Thymus (tissue), 11 donors: Measurements from ENCODE around the gene NINJ1. TPM values are rescaled to one million over a fixed set of nuclear protein-coding genes. Genes with fewer than 3 reads are reported as not detected.

Experiments used
- DNase-seq, 9 donors: peaks; one replicate each; pipeline ENCODE4 v3.0.0-alpha.2; 2013; ENCODE audit warnings: low spot score in 9 of 9, low read depth in 6 of 9, missing footprints in 1 of 9
- H3K27ac ChIP-seq, 2 donors: one replicate each; pipeline ENCODE4 v1.5.1; 2013; ENCODE audit warnings: control low read depth in 1 of 2, low read depth in 1 of 2, low read length in 1 of 2, mild to moderate bottlenecking in 1 of 2, moderate library complexity in 1 of 2
- H3K27me3 ChIP-seq, 2 donors: one replicate each; pipeline ENCODE4 v1.5.1; 2013; ENCODE audit warnings: low read length in 1 of 2; ENCODE audit not compliant: control insufficient read depth in 2 of 2, insufficient read depth in 1 of 2
- H3K36me3 ChIP-seq, 2 donors: one replicate each; pipeline ENCODE4 v1.5.1; 2013; ENCODE audit warnings: low read length in 1 of 2, mild to moderate bottlenecking in 1 of 2, moderate library complexity in 1 of 2; ENCODE audit not compliant: control insufficient read depth in 2 of 2, insufficient read depth in 2 of 2
- H3K4me1 ChIP-seq, 2 donors: one replicate each; pipeline ENCODE4 v1.5.1; 2013; ENCODE audit warnings: low read length in 2 of 2; ENCODE audit not compliant: control insufficient read depth in 2 of 2, insufficient read depth in 2 of 2
- H3K4me3 ChIP-seq, 2 donors: one replicate each; pipeline ENCODE4 v1.5.1; 2013; ENCODE audit warnings: low read length in 2 of 2, control low read depth in 1 of 2, mild to moderate bottlenecking in 1 of 2
- H3K9me3 ChIP-seq, 2 donors: one replicate each; pipeline ENCODE4 v1.5.1; 2013; ENCODE audit warnings: low read length in 1 of 2, mild to moderate bottlenecking in 1 of 2; ENCODE audit not compliant: control insufficient read depth in 2 of 2, insufficient read depth in 1 of 2
- WGBS: extraction: QIAGEN DNeasy Blood & Tissue Kit; methylation state at CpG from one replicate; pipeline ENCODE4 v1.1.7; 2013; 5-methylcytosine and 5-hydroxymethylcytosine counted together
- polyA plus RNA-seq: library from polyadenylated mRNA; stranded (reverse); fragments of 200-250 nt; gene quantifications from one replicate; pipeline ENCODE4 v1.2.3, GENCODE V29; 2013
- total RNA-seq: library from RNA; stranded (reverse); fragments of 120-200 nt; gene quantifications from one replicate; pipeline ENCODE4 v1.2.4, GENCODE V29; 2013
- donor health status: healthy.

NINJ1 gene
- total and polyA plus RNA-seq, 2 donors, result 30.0 to 39.4 TPM

DNA sequence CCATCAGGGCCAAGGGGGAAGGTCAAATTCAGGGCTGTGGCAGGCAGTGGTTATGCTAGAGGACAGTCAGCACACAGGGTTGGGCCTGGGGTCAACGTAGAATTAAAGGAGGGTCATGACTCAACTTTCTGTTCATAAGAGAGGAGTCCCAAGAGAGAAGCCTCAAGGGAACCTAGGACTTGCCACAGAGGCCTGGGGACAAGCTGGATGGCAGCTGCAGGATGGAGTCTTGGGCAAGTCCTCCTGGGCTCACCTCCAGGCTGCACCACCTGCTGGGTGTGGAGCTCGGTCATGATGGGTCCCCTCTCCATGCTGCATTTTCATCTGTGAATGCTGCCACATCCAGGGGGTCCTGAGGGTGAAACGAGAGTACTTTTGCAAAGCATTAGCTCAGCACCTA lies 40.9 kb upstream of the NINJ1 start:
- Histone ChIP-seq H3K36me3 (no peaks in the 10 kb centered on the region), H3K4me3 (no peak overlapping the region), H3K9me3 (no peaks in the 10 kb centered on the region), H3K27ac (no peak overlapping the region), H3K4me1 (peaks cover 0 to 6% of the 10 kb centered on the region in 2 donors), H3K27me3 (peaks cover 0 to 14% of the 10 kb centered on the region in 2 donors)
- 89% methylated on average over 3 of the region's 3 CpGs for WGBS
- no peak for DNase-seq

DNA sequence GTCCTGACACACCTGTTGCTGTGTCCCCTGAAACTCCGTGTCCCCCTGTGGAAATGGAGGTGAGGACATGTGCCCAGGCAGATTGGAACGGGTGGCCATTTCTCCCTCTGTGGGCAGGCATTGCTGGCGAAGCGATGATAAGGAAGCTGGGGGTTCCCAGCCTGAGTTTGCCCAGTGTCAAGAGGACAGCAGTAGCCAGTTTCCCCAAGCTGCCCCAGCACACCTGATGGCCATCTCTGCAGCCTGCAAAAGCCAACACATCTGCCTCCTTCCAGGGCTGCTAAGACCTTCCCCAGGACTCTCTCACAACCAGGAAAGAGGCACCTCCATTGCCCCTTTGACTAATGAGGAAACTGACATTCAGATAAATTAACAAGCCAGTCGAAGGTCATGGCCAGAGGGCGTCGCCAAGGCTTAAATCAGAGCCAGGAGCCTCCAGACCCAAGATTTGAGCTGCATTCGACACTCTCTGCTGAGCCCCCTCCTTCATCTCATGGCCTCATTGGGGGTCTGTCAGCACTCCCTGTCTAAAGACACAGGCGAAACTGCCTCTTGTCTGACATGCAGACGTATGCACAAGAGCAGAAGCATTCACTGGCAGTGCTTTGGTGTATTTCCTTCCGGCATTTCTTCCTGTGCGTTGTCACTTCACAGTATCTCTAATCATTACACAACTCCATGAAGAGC lies 39.5 kb upstream of the NINJ1 start:
- Histone ChIP-seq H3K27ac (no peak overlapping the region), H3K9me3 (no peaks in the 10 kb centered on the region), H3K36me3 (no peaks in the 10 kb centered on the region), H3K4me1 (peaks cover 0 to 6% of the 10 kb centered on the region in 2 donors), H3K27me3 (peaks cover 0 to 8% of the 10 kb centered on the region in 2 donors), H3K4me3 (no peak overlapping the region)
- DNase-seq, result peak in 1 of 9 donors; percentile 44
- WGBS, result 86% methylated on average over 12 of the region's 12 CpGs

- DNase-seq, result no peak
- Histone ChIP-seq H3K4me1 (peaks cover 0 to 6% of the 10 kb centered on the region in 2 donors), H3K36me3 (no peaks in the 10 kb centered on the region), H3K9me3 (no peaks in the 10 kb centered on the region), H3K27ac (no peak overlapping the region), H3K27me3 (peaks cover 0 to 5% of the 10 kb centered on the region in 2 donors), H3K4me3 (no peak overlapping the region)
- 93% methylated on average over 20 of the region's 20 CpGs for WGBS
Measured at GRCh38 chr9:93172666-93173364, 38.8 kb upstream of the NINJ1 start.

GRCh38 chr9:93171261-93171990 lies 37.4 kb upstream of the NINJ1 start:
- H3K4me3 ChIP-seq, result no peak overlapping the region
- no peaks in the 10 kb centered on the region for H3K36me3 ChIP-seq
- peaks cover 0 to 6% of the 10 kb centered on the region in 2 donors for H3K4me1 ChIP-seq
- H3K27ac ChIP-seq, result no peak overlapping the region
- peaks cover 0 to 5% of the 10 kb centered on the region in 2 donors for H3K27me3 ChIP-seq
- no peak for DNase-seq
- WGBS, result 90% methylated on average over 8 of the region's 8 CpGs
- no peaks in the 10 kb centered on the region for H3K9me3 ChIP-seq

GRCh38 chr9:93170571-93170970 lies 36.5 kb upstream of the NINJ1 start:
- Histone ChIP-seq H3K27me3 (peaks cover 0 to 5% of the 10 kb centered on the region in 2 donors), H3K36me3 (no peaks in the 10 kb centered on the region), H3K27ac (no peak overlapping the region), H3K4me1 (peaks cover 0 to 6% of the 10 kb centered on the region in 2 donors), H3K9me3 (no peaks in the 10 kb centered on the region), H3K4me3 (no peak overlapping the region)
- WGBS, result 98% methylated on average over 8 of the region's 8 CpGs
- no peak for DNase-seq

DNA sequence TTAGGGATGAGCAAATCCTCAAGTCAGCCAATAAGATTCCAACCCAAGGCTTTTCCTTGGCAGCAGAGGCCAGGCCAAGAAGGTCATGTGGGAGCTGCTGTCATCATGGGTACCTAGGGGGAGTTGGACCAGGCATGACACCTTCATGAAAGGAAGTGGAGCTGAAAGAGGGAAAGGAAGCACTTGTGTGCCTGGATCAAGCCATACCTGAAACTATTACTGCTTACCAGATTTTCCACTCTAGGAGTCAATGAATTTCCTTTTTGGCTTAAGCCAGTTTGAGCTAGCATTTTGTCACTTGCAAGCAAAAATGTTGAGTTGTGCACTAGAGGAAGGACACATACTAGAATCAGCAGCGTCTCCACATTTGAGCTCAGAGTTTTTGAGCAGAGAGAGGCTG lies 35.4 kb upstream of the NINJ1 start:
- no peak overlapping the region for H3K4me3 ChIP-seq
- H3K4me1 ChIP-seq, result peaks cover 0 to 6% of the 10 kb centered on the region in 2 donors
- no peak overlapping the region for H3K27ac ChIP-seq
- H3K36me3 ChIP-seq, result no peaks in the 10 kb centered on the region
- DNase-seq, result no peak
- no peaks in the 10 kb centered on the region for H3K9me3 ChIP-seq
- WGBS, result 98% methylated on average over 1 of the region's 1 CpG
- peaks cover 0 to 5% of the 10 kb centered on the region in 2 donors for H3K27me3 ChIP-seq

GRCh38 chr9:93168581-93168980 lies 34.5 kb upstream of the NINJ1 start:
- peaks cover 0 to 4% of the 10 kb centered on the region in 2 donors for H3K4me1 ChIP-seq
- no peaks in the 10 kb centered on the region for H3K9me3 ChIP-seq
- no peak overlapping the region for H3K27ac ChIP-seq
- peaks cover 0 to 5% of the 10 kb centered on the region in 2 donors for H3K27me3 ChIP-seq
- 95% methylated on average over 5 of the region's 5 CpGs for WGBS
- no peaks in the 10 kb centered on the region for H3K36me3 ChIP-seq
- no peak for DNase-seq
- no peak overlapping the region for H3K4me3 ChIP-seq

- Histone ChIP-seq H3K4me3 (no peak overlapping the region), H3K27ac (no peak overlapping the region), H3K27me3 (peaks cover 0 to 2% of the 10 kb centered on the region in 2 donors), H3K9me3 (peaks cover 0 to 4% of the 10 kb centered on the region in 2 donors), H3K4me1 (no peaks in the 10 kb centered on the region), H3K36me3 (no peaks in the 10 kb centered on the region)
- 84% methylated on average over 4 of the region's 4 CpGs for WGBS
- DNase-seq, result no peak
Measured at GRCh38 chr9:93167838-93168237, 33.8 kb upstream of the NINJ1 start.

GRCh38 chr9:93167185-93167584 lies 33.1 kb upstream of the NINJ1 start:
- Histone ChIP-seq H3K27ac (no peak overlapping the region), H3K4me3 (no peak overlapping the region), H3K27me3 (no peaks in the 10 kb centered on the region), H3K36me3 (no peaks in the 10 kb centered on the region), H3K4me1 (no peaks in the 10 kb centered on the region), H3K9me3 (peaks cover 0 to 4% of the 10 kb centered on the region in 2 donors)
- DNase-seq, result no peak
- 96% methylated on average over 6 of the region's 6 CpGs for WGBS
